Uterus (tissue), 2 donors: ENCODE results near the gene ZNF229.

Experiments used
- POLR2A ChIP-seq, 2 donors: fragments of 450-650 bp; IDR thresholded peaks; one replicate each; pipeline ENCODE4 v1.6.1; 2016; ENCODE audit warnings: antibody characterized with exemption in 2 of 2, mild to moderate bottlenecking in 1 of 2, moderate library complexity in 1 of 2
- TF ChIP-seq, protein P1 (sequence below), 4 experiments: fragments of 200-600 bp in 2 of 4; fragments of 450-650 bp in 2 of 4; sonication (generic) in 2 of 4; IDR thresholded peaks; one replicate each; pipeline ENCODE4 v1.5.1; 2016 to 2019; ENCODE audit warnings: antibody characterized with exemption in 4 of 4, mild to moderate bottlenecking in 2 of 4, moderate library complexity in 1 of 4

- TF ChIP-seq POLR2A (IDR thresholded peaks at IDR 0.05): no peak
- TF ChIP-seq, protein P1, sequence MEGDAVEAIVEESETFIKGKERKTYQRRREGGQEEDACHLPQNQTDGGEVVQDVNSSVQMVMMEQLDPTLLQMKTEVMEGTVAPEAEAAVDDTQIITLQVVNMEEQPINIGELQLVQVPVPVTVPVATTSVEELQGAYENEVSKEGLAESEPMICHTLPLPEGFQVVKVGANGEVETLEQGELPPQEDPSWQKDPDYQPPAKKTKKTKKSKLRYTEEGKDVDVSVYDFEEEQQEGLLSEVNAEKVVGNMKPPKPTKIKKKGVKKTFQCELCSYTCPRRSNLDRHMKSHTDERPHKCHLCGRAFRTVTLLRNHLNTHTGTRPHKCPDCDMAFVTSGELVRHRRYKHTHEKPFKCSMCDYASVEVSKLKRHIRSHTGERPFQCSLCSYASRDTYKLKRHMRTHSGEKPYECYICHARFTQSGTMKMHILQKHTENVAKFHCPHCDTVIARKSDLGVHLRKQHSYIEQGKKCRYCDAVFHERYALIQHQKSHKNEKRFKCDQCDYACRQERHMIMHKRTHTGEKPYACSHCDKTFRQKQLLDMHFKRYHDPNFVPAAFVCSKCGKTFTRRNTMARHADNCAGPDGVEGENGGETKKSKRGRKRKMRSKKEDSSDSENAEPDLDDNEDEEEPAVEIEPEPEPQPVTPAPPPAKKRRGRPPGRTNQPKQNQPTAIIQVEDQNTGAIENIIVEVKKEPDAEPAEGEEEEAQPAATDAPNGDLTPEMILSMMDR (IDR thresholded peaks at IDR 0.05): no peak
Measured at GRCh38 chr19:44401139-44402115, 46.8 kb downstream of the ZNF229 start, which contains the start of gene ZNF285.
